GM12878 (cell line): ENCODE data around the gene LPAR6. TPM values are rescaled to one million over a fixed set of nuclear protein-coding genes. Genes with fewer than 3 reads are reported as not detected.

Experiments used
- ATAC-seq: fragments of 200-7000 bp; cut with Tn5 transposase; 3 replicates; pipeline ENCODE4 v1.9.1; 2020; ENCODE audit warnings: mild to moderate bottlenecking, moderate library complexity
- BruUV-seq: library from RNA; stranded (reverse); fragments of 400-500 nt; replicated peaks from 2 replicates; lab custom pipeline; 2021; lab: Mats Ljungman, UMichigan
- CTCF ChIA-PET: fragments of 300-600 bp; sonication (Branson Sonifier 250); formaldehyde crosslinking; extraction: SDS; loops from one replicate; lab custom pipeline; 2021; ENCODE audit warnings: inconsistent platforms; lab: Yijun Ruan, JAX
- POLR2A ChIA-PET: fragments of 350-600 bp; formaldehyde crosslinking; extraction: SDS; loops from one replicate; lab custom pipeline; 2021; ENCODE audit warnings: inconsistent platforms; lab: Charles Lee
- RAD21 ChIA-PET: fragments of 300-600 bp; sonication (Branson Sonifier 250); formaldehyde crosslinking; loops from one replicate; lab custom pipeline; 2023; ENCODE audit warnings: antibody characterized with exemption; ENCODE audit not compliant: unreplicated experiment; lab: Charles Lee
- SMC1A ChIA-PET: fragments of 300-600 bp; sonication (Branson Sonifier 250); formaldehyde crosslinking; loops from one replicate; lab custom pipeline; 2023; ENCODE audit not compliant: unreplicated experiment, uncharacterized antibody; lab: Charles Lee
- DNase-seq: peaks from one replicate; pipeline ENCODE4 v3.0.0-alpha.2; 2011; ENCODE audit warnings: low read depth, low spot score
- FAIRE-seq: peaks from 3 replicates; lab custom pipeline; 2011; peaks lifted over from hg19 to GRCh38; lab: Jason Lieb, UNC
- H2AFZ ChIP-seq: 2 replicates; pipeline ENCODE4 v1.6.0; 2011; ENCODE audit warnings: low read depth, low read length, control low read depth; ENCODE audit not compliant: control insufficient read depth
- H3K27ac ChIP-seq: 2 replicates; pipeline ENCODE4 v1.5.1; 2011; ENCODE audit warnings: control low read depth; ENCODE audit not compliant: control insufficient read depth, insufficient read depth
- H3K27me3 ChIP-seq, 2 experiments: replicated peaks in 1 of 2; 2 replicates each; pipeline versions ENCODE4 v1.6.0 to v1.6.1; 2011; ENCODE audit warnings: low read length in 1 of 2; ENCODE audit not compliant: control insufficient read depth in 2 of 2, insufficient read depth in 2 of 2
- H3K36me3 ChIP-seq, 2 experiments: 2 replicates each; pipeline ENCODE4 v1.5.1; 2011; ENCODE audit warnings: low read length in 1 of 2; ENCODE audit not compliant: control insufficient read depth in 2 of 2, insufficient read depth in 2 of 2
- H3K4me1 ChIP-seq: 2 replicates; pipeline ENCODE4 v1.6.1; 2011; ENCODE audit warnings: mild to moderate bottlenecking, low read length, moderate library complexity, mixed read lengths; ENCODE audit not compliant: control insufficient read depth, insufficient read depth
- H3K4me2 ChIP-seq: 2 replicates; pipeline ENCODE4 v1.6.0; 2011; ENCODE audit warnings: control low read depth; ENCODE audit not compliant: control insufficient read depth, insufficient read depth
- H3K4me3 ChIP-seq: fragments of 200-600 bp; sonication (generic); 2 replicates; pipeline ENCODE4 v1.5.1; 2016
- H3K79me2 ChIP-seq: 2 replicates; pipeline ENCODE4 v1.6.0; 2011; ENCODE audit warnings: low read length; ENCODE audit not compliant: control insufficient read depth, insufficient read depth
- H3K9ac ChIP-seq: 2 replicates; pipeline ENCODE4 v1.8.0; 2011; ENCODE audit warnings: low read length, control low read depth, mixed read lengths; ENCODE audit not compliant: control insufficient read depth, insufficient read depth
- H3K9me3 ChIP-seq: replicated peaks from 3 replicates; pipeline ENCODE4 v1.5.1; 2011; ENCODE audit warnings: mild to moderate bottlenecking, low read length; ENCODE audit not compliant: control insufficient read depth, insufficient read depth
- H4K20me1 ChIP-seq: 2 replicates; pipeline ENCODE4 v1.6.0; 2011; ENCODE audit not compliant: control insufficient read depth, insufficient read depth
- BACH1 ChIP-seq: fragments of 450-650 bp; IDR thresholded peaks from 2 replicates; pipeline ENCODE4 v1.6.1; 2017; ENCODE audit warnings: mild to moderate bottlenecking, borderline replicate concordance
- BCLAF1 ChIP-seq: fragments of 450-650 bp; IDR thresholded peaks from 2 replicates; pipeline ENCODE4 v1.6.1; 2017; ENCODE audit warnings: antibody characterized with exemption, mild to moderate bottlenecking, moderate library complexity
- BRCA1 ChIP-seq: IDR thresholded peaks from 2 replicates; pipeline ENCODE4 v1.6.1; 2011; ENCODE audit warnings: low read depth, low read length, improper control_type of control experiment
- CEBPB ChIP-seq, 2 experiments: fragments of 150-350 bp in 1 of 2; IDR thresholded peaks; 2 replicates each; pipeline ENCODE4 v1.6.1; 2012 to 2014; ENCODE audit warnings: low read depth in 2 of 2, low read length in 2 of 2, borderline replicate concordance in 1 of 2, inconsistent platforms in 1 of 2
- CHD1 ChIP-seq: IDR thresholded peaks from 2 replicates; pipeline ENCODE4 v1.6.1; 2012; ENCODE audit warnings: low read depth, low read length, improper control_type of control experiment
- GABPA ChIP-seq: IDR thresholded peaks from 2 replicates; pipeline ENCODE4 v1.6.1; 2014; ENCODE audit warnings: antibody characterized with exemption, low read depth, mild to moderate bottlenecking, inconsistent platforms
- HDAC2 ChIP-seq: fragments of 200-600 bp; sonication (generic); IDR thresholded peaks from 2 replicates; pipeline ENCODE4 v1.6.1; 2017
- HDGF ChIP-seq: fragments of 450-650 bp; IDR thresholded peaks from 2 replicates; pipeline ENCODE4 v1.6.1; 2016; ENCODE audit warnings: antibody characterized with exemption
- MTA3 ChIP-seq: IDR thresholded peaks from 2 replicates; pipeline ENCODE4 v1.6.1; 2012; ENCODE audit warnings: low read length, inconsistent platforms, borderline replicate concordance
- NR2F1 ChIP-seq: fragments of 450-650 bp; conservative IDR thresholded peaks from 2 replicates; pipeline ENCODE4 v1.6.1; 2017; ENCODE audit warnings: mild to moderate bottlenecking
- POLR2A ChIP-seq: IDR thresholded peaks from 2 replicates; pipeline ENCODE4 v1.6.1; 2011; ENCODE audit warnings: low read depth, mild to moderate bottlenecking, low read length
- POLR2AphosphoS2 ChIP-seq: IDR thresholded peaks from 2 replicates; pipeline ENCODE4 v1.6.1; 2011; ENCODE audit warnings: low read depth, mild to moderate bottlenecking, low read length, improper control_type of control experiment, moderate library complexity
- SIX5 ChIP-seq: IDR thresholded peaks from 2 replicates; pipeline ENCODE4 v1.6.1; 2011; ENCODE audit warnings: mild to moderate bottlenecking, low read depth, low read length, moderate library complexity; ENCODE audit not compliant: severe bottlenecking
- SMAD5 ChIP-seq: IDR thresholded peaks from 2 replicates; pipeline ENCODE4 v1.6.1; 2016; ENCODE audit warnings: antibody characterized with exemption, low read depth
- STAT3 ChIP-seq: IDR thresholded peaks from 2 replicates; pipeline ENCODE4 v1.6.1; 2011; ENCODE audit warnings: low read depth, low read length, improper control_type of control experiment
- SUZ12 ChIP-seq: fragments of 200-600 bp; sonication (generic); IDR thresholded peaks from one replicate; pipeline ENCODE4 v1.6.1; 2018; ENCODE audit warnings: antibody characterized with exemption, mild to moderate bottlenecking; ENCODE audit not compliant: unreplicated experiment
- ZBTB11 ChIP-seq: fragments of 450-650 bp; formaldehyde crosslinking; IDR thresholded peaks from 2 replicates; pipeline ENCODE4 v1.5.0; 2022; ENCODE audit warnings: mild to moderate bottlenecking, missing genetic modification characterization
- ZNF24 ChIP-seq: fragments of 450-650 bp; IDR thresholded peaks from 2 replicates; pipeline ENCODE4 v1.6.1; 2017; ENCODE audit warnings: antibody characterized with exemption, mild to moderate bottlenecking
- WGBS: methylation state at CpG from one replicate; pipeline ENCODE4 v1.1.6; 2016; ENCODE audit warnings: low lambda C conversion rate; ENCODE audit not compliant: insufficient replicate concordance, insufficient coverage; ENCODE audit errors: missing lambda C conversion rate; 5-methylcytosine and 5-hydroxymethylcytosine counted together
- in situ Hi-C: fragments of 300-500 bp; cut with MboI; formaldehyde crosslinking; loops from 9 replicates; pipeline ENCODE4 v1.14.3; 2018; ENCODE audit warnings: mixed read lengths
- intact Hi-C: fragments of 100-400 bp; cut with micrococcal nuclease; formaldehyde crosslinking; loops from one replicate; pipeline ENCODE4 v1.14.2; 2022; ENCODE audit not compliant: unreplicated experiment
- polyA plus RNA-seq, 11 experiments: library from polyadenylated mRNA; depleted of rRNA in 4 of 11; unstranded in 6 of 11; stranded (reverse) in 5 of 11; fragments of >200 nt; fragmentation: Nextera tagmentation in 4 of 11; fragmentation: Illumina TruSeq in 1 of 11; extraction: Ambion mirVana in 4 of 11; extraction: Trizol in 1 of 11; gene quantifications; 1 replicate in 1 of 11; 2 replicates in 10 of 11; pipeline versions ENCODE4 v1.2.1 to v1.2.3, GENCODE V29; 2011 to 2016; ENCODE audit warnings: inconsistent platforms in 2 of 11, missing spikeins in 2 of 11, low read depth in 1 of 11
- total RNA-seq, 4 experiments: library from RNA; depleted of rRNA in 3 of 4; stranded (reverse); fragments of >200 nt in 3 of 4; fragmentation: Illumina TruSeq in 1 of 4; extraction: Trizol in 1 of 4; gene quantifications; 2 replicates each; pipeline versions ENCODE4 v1.2.1 to v1.2.3, GENCODE V29; 2013 to 2021

LPAR6 gene
- total and polyA plus RNA-seq, 10 of the 15 experiments (the other 5 are each of a cell fraction or from before 2014, with no cell fraction given), result 1.4 to 4.2 (median 2.8) TPM

GRCh38 chr13:48386816-48387215, 26.1 kb downstream of the LPAR6 start (continued):
- TF ChIP-seq SUZ12 (no peak), GABPA (no peak), POLR2A (no peak), ZBTB11 (CRISPR knock-in tag) (no peak)

GRCh38 chr13:48383384-48383783, 29.5 kb downstream of the LPAR6 start:
- no peak overlapping the region for H3K4me2 ChIP-seq
- RAD21 ChIA-PET, result no interaction called here
- no peaks in the 10 kb centered on the region; the same call in 2 of the 3 replicates for H3K9me3 ChIP-seq
- in situ Hi-C loops, result no loop called here
- POLR2A ChIA-PET, result no interaction called here
- H2AFZ ChIP-seq, result no peak overlapping the region
- intact Hi-C loops, result no loop called here
- no peaks in the 10 kb centered on the region for H3K4me1 ChIP-seq
- H3K79me2 ChIP-seq, result no peaks in the 10 kb centered on the region
- H3K4me3 ChIP-seq, result no peak overlapping the region
- no peaks in the 10 kb centered on the region for H3K27me3 ChIP-seq
- H3K36me3 ChIP-seq, result no peaks in the 10 kb centered on the region; a peak in 1 of 4 replicates
- DNase-seq (no peak), FAIRE-seq (no peak), ATAC-seq (no peak)
- no TSS peak for BruUV-seq
- CTCF ChIA-PET, result no interaction called here
- SMC1A ChIA-PET, result no interaction called here
- WGBS, result 78% methylated on average over 2 of the region's 2 CpGs
- H3K27ac ChIP-seq, result no peak overlapping the region
- no peak overlapping the region for H3K9ac ChIP-seq
- no peaks in the 10 kb centered on the region for H4K20me1 ChIP-seq
- TF ChIP-seq CHD1 (no peak), SMAD5 (no peak), MTA3 (no peak), POLR2AphosphoS2 (no peak), BCLAF1 (no peak), CEBPB (IDR thresholded peaks at IDR 0.05; ENCODE audit: borderline replicate concordance in 1 of 2, low read depth in 2 of 2, low read length in 2 of 2) (no peak), ZNF24 (no peak), HDGF (no peak), NR2F1 (no peak), BRCA1 (no peak), HDAC2 (no peak), SIX5 (no peak), STAT3 (no peak), BACH1 (no peak)
